Esophagus squamous epithelium (tissue), 4 donors: ENCODE measurements around the gene WDR73.

ENCODE experiments used
- CTCF ChIP-seq, 6 experiments: fragments of 450-650 bp in 4 of 6; fragments of 200-600 bp in 2 of 6; sonication (generic) in 2 of 6; IDR thresholded peaks; one replicate each; pipeline ENCODE4 v1.5.1; 2016 to 2019; ENCODE audit warnings: antibody characterized with exemption in 6 of 6, mild to moderate bottlenecking in 4 of 6, moderate library complexity in 4 of 6
- POLR2A ChIP-seq, 4 donors: fragments of 450-650 bp; IDR thresholded peaks; one replicate each; pipeline ENCODE4 v1.6.1; 2017; ENCODE audit warnings: antibody characterized with exemption in 4 of 4, mild to moderate bottlenecking in 4 of 4, moderate library complexity in 3 of 4

- no peak for TF ChIP-seq CTCF (IDR thresholded peaks at IDR 0.05)
- TF ChIP-seq POLR2A (IDR thresholded peaks at IDR 0.05): no peak
These were observed 49.7 kb upstream of the WDR73 start for GRCh38 chr15:84703808-84704207.
